SKM-1 (cell line): ENCODE results near the gene NR4A3.

Experiments
- DNase-seq: peaks from one replicate; lab custom pipeline; 2025; ENCODE audit not compliant: unreplicated experiment; lab: John Stamatoyannopoulos, UW

The NR4A3 gene

DNA sequence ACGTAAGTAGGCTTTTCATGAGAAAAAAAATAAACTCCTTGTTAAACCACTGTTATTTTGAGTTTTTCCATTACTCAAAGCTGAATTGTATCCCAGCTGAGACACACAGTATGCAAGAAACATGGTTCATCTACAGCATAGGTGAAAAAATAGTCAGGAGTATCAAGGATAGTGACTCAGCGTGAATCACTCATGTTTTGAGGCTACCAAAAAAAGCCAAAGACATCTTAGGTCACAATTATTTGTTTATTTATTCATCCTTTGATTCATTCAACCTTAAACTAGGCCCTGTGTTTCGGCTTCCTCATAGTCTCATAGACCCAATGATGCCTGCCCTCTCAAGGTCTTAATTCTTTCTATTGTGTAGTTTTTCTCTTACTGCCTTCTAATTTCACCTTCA, 51.8 kb downstream of the NR4A3 start:
- DNase-seq, result no peak

DNA sequence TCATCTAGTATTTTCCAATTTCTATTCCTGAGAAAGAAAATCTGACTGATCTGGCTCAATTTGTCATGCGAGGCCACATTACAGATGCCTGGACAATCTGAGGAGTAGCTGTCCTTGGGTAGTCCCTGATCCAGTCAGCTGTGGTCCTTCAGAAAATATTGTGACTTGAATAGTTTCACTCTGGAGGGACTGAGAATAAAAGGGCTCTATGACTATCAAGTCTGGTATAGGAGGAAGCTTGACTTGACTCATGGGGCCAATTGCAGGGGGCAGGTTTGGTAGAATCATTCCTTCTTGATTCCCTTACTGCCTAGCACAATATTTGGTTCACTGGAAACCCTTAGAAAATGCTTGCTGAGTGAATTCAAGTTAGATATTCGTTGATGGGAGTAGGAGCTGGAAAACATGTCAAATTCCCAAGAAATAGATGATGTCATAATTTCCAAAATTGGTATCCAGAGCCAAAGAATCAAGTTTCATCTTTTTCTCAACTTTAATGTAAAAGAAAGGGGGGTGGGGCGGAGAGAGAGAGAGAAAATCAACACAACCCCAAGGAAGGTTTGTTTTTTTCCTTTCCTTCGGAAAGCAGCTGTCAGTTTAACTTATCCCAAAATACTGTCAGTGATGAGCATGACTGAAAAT, 52.4 kb downstream of the NR4A3 start:
- no peak for DNase-seq

DNA sequence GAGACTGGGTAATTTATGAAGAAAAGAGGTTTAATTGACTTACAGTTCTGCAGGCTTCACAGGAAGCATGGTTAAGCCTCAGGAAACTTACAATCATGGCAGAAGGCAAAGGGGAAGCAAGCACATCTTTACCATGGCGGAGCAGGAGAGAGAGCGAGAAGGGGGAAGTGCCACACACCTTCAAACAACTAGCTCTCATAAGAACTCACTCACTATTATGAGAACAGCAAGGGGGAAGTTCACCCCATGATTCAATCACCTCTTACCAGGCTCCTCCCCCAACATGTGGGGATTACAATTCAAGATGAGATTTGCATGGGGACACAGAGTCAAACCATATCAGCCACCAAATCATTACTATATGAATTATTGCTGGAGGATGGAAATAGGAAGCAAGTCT, 54.5 kb downstream of the NR4A3 start:
- no peak for DNase-seq

DNA sequence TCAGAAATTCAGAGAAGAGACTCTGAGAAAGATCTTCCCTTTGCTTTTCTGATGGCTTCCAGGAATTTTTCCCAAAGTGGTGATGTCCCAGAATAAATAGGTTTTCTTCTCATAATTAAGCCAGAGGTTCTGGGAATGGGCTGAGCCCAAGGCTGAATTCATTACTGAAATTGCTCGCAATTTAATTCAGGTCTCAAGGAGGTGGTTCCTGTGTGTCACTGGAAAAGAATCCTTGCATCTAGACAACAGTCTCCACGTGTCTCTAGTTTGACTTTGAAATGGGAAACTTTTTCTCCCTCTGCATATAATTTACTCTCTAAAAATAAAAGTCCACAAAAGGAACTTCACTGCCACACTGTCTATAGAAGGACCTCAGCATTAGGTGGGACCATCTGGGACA, 57.0 kb downstream of the NR4A3 start:
- no peak for DNase-seq

DNA sequence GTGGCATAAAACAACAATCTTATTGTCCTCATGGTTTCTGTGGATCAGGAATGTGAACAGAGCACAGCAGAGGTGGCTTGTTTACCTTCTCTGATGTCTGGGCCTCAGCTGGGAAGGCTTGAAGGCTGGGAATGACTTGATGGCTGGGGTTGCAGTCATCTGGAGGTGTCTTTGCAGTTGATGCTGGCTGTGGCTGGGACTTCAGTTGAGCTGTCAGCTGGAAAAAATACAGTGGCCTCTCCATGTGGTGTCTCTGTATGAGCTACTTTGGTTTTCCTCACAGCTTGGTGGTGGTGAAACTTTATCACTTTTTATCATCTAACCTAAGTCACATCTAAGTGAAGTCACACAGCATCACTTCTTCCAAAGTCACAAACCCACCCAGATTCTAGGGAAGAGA, 60.1 kb downstream of the NR4A3 start:
- no peak for DNase-seq

DNA sequence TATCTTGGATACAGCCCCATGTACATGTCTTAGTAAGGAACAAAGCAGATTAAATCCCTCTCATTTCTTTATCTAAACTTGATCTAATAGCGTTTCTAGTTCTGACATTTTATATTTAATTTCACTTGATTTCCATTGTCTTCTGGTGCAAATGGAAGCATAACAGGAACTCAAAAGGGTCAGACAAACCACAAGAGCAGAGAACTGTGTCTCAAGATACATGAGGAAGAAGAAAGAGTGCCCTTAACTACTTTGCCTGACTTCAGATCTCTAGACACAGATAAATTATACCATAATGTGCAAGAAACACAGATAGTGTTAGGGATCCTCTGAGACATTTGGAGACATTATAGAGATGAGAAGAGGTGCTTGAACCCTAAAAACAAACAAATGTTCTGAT, 64.1 kb downstream of the NR4A3 start:
- DNase-seq, result no peak

DNA sequence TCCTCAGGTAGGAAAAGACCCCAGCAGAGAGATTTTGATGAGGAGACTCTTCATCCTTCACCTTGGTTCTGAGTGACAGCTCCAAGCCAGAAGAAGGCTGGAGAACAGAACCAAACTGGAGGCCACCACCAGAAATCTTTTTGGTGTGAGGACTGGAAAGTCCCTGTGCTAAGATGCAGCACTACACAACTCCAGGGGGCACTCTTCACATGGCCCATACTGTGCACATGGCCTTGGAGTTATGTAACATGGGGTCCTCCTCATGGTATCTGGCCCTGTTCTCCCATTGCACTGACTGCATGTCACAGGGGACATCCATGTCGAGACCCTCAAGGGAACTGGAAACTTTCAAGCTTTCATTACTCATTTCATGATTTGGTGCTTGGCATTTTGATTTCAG, 67.4 kb downstream of the NR4A3 start:
- DNase-seq, result no peak

DNA sequence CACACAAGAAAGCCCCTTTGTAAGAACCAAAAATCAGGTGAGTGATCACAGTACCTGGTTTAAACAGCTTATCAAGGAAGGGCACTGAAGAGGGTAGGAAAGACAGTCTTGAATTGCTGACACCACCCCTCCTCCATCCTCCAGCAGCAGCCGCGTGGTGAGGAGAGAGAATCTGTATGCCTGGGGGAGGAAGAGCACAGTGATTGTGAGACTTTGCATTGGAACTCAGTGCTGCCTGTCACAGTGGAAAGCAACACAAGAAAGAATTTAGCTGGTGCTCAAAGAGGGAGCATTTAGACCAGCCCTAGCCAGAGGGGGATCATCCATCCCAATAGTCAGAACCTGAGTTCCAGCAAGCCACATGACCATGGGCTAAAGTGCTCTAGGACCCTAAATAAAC, 73.1 kb downstream of the NR4A3 start:
- DNase-seq, result no peak

DNA sequence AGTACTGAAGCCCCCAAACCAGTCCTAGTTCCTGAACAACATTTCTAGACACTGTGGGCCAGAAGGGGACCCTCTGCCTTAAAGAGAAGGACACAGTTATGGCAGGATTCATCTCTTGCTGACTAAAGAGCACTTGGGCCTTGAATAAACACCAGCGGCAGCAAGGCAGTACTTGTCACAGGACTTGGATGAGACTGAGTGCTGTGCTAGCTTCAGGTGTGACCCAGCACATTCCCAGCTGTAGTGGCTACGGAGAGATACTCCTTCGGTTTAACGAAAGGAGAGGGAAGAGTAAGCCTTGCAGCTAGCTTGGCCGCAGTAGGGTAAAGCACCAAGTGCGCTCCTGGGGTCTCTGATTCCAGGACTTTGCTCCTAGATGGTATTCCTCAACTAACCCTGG, 73.8 kb downstream of the NR4A3 start:
- DNase-seq, result no peak

DNA sequence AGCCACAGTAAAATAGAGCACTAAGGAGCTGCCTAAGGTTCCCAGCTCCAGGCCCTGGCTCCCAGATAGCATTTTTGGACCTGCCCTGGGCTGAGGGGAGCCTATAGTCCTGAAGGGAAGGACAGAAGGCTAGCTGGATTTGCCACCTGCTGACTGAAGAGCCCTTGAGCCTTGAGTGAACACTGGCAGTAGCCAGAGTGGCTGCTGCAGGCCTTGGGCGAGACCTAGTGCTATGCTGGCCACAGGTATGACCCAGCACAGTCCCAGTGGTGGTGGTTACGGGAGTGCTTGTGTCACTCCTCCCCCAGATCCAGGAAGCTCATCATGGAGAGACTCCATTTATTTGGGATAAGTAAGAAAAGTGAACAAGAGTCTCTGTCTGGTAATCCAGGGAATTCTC, 74.4 kb downstream of the NR4A3 start:
- no peak for DNase-seq

DNA sequence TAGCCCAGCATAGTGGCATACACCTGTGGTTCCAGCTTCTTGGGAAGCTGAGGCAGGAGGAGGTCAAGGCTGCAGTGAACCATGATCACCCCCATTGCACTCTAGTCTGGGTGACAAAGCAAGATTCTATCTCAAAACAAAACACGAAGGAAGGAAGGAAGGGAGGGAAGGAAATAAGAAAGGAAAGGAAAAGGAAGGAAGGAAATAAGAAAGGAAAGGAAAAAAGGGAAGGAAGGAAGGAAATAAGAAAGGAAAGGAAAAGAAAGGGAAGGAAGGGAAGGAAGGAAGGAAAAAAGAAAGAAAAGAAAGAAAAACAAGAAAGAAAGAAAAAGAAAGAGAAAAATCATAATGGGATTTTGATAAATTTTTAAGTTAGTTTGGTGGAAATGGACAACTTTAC, 81.7 kb downstream of the NR4A3 start:
- no peak for DNase-seq

DNA sequence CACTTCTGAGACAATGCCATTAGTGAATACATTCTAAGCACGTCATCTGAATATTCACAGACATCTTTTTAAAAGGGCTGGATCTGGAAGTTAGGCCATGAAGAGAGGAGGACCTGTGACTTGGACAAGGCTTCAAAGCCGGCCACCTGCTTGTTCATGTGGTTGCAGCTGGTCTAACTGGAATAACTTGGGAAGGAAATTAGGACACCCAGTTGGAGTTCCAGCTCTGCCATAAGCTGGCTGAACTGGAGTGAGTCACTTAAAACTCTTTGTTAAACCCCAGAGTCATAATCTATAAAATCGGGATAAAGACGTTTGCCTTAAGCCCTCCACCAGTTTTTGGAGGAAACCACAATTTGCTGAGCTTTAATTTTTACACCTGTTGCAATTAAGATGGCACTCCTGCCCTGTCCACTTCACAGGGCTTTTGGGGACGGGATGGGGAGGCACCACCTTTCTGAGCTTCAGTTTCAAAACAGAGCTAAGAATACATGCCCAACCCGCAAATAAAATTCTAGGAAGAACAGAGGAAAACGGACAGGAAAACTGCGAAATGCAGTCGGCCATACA, 84.2 kb downstream of the NR4A3 start:
- DNase-seq, result no peak

DNA sequence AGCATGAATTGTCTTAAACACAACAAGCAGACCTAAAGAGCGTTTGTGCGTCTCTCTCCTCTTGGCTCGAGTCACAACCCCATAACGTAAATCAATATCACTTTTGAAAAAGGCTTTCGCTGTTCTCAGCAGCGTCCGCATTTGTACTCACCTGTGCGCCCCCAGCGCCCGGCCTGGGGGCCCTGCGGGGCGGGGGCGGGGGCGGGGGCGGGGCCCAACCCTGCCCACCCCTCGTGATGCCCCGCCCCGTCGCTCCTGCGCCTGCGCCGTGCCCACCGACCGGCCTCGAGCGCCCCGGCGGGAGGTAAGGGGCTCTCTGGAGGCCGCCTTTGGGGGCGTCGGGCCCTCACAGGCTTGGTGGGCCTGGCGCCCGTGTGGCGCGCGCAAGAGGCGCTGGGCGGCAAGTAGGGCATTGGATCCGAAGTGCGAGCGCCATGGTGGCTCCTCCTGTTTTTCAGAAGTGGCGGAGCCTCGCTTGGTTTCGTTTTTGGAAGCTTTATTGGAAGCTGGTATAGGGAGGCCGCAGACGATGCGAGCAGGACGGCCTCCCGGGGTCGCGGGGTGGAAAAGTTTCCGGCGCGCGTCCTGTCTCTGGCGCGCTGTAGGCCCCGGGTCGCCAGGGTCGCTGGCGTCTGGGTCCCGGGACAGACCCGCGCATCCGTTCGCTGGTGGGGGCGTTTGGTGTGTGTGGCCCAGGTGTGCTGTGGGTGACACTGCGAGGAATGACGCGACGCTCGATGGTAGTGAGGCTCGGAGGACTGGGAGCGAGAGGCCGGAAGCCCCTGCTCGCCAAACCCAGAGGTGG, 84.9 kb downstream of the NR4A3 start, which contains the start of gene STX17:
Gene STX17, plus strand, starts transcription at position 252 of the 805 bp plus-strand sequence. CDS start 8,586 bp downstream, outside the sequence.
- DNase-seq, result peak; percentile 32

DNA sequence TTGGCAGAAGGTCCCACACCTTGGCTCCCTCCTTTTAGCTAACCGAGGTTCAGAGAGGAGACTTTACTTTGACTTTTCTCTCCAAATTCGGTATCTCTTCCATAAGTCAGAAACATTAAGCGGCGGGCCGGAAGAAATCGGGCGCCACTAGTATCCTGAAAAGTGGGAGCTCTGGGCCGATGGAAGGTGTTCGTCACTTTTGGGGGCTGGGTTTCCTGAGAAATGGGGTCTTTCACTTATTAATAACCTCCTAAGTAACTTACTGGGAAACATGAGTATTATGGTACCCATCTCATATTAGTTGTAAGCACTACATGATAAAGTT, 85.5 kb downstream of the NR4A3 start:
- no peak for DNase-seq

DNA sequence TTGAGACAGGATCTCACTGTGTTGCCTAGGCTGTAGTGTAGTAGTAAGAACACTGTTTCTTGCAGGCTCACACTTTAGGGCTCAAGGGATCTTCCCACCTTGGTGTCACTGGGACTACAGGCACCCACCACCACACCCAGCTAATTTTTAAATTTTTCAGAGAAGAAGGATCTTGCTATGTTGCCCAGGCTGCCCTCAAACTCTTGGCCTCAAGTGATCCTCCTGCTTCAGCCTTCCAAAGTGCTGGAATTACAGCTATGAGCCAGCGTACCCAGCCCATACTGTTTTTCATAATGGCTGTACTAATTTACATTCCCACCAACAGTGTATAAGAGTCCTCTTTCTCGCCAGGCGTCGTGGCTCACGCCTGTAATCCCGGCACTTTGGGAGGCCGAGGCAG, 89.9 kb downstream of the NR4A3 start:
- DNase-seq, result no peak
